NCI-H345 treated with DMSO at 0.1 percent for 48 hours (cell line): ENCODE results near the gene TCAP.

Source experiments
- DNase-seq: peaks from one replicate; lab custom pipeline; 2025; ENCODE audit not compliant: unreplicated experiment; lab: John Stamatoyannopoulos, UW

Gene TCAP

GRCh38 chr17:39664581-39665561 lies at the start of gene TCAP:
TCAP (plus strand) TSS chr17:39665349; CDS start chr17:39665360, 11 bp downstream.
- no peak for DNase-seq

GRCh38 chr17:39615434-39615833 lies 49.7 kb upstream of the TCAP start:
- no peak for DNase-seq

GRCh38 chr17:39617100-39617445 lies 48.1 kb upstream of the TCAP start:
- no peak for DNase-seq

GRCh38 chr17:39617446-39618245 lies 47.5 kb upstream of the TCAP start:
- peak; percentile 45 for DNase-seq

GRCh38 chr17:39618246-39618913 lies 46.8 kb upstream of the TCAP start:
- DNase-seq = no peak

GRCh38 chr17:39618956-39619785 lies 46.0 kb upstream of the TCAP start:
- DNase-seq = no peak

GRCh38 chr17:39619786-39620101 lies 45.4 kb upstream of the TCAP start:
- no peak for DNase-seq

GRCh38 chr17:39621523-39622379 lies 43.4 kb upstream of the TCAP start:
- DNase-seq = peak; percentile 79

- no peak for DNase-seq
Observed at GRCh38 chr17:39622380-39623006, 42.7 kb upstream of the TCAP start.

- DNase-seq = peak; percentile 51
Observed at GRCh38 chr17:39623356-39623950, 41.7 kb upstream of the TCAP start.

- DNase-seq = no peak
Observed at GRCh38 chr17:39624313-39624712, 40.8 kb upstream of the TCAP start.

GRCh38 chr17:39625198-39625785 lies 39.9 kb upstream of the TCAP start:
- no peak for DNase-seq

- DNase-seq = no peak
Observed at GRCh38 chr17:39626171-39627046, 38.7 kb upstream of the TCAP start, which contains the start of gene PPP1R1B. PPP1R1B (plus strand) TSS chr17:39626952; CDS start chr17:39627393, 441 bp downstream.

- no peak for DNase-seq
Observed at GRCh38 chr17:39627047-39627711, 38.0 kb upstream of the TCAP start.

- no peak for DNase-seq
Observed at GRCh38 chr17:39627712-39628516, 37.2 kb upstream of the TCAP start.
